ENCODE data around the gene ATP2B2.

ATP2B2 gene

GRCh38 chr3:10467204-10467603, 38.2 kb downstream of the ATP2B2 start:
- Mint-ChIP-seq H3K27me3 (peaks cover 5% of the 10 kb centered on the region), H3K4me1 (ENCODE audit: low read depth) (peaks cover 4% of the 10 kb centered on the region), H3K27ac (no peak overlapping the region), H3K9me3 (ENCODE audit: low read depth) (no peaks in the 10 kb centered on the region), H3K36me3 (no peaks in the 10 kb centered on the region), H3K4me3 (no peak overlapping the region)

GRCh38 chr3:10466186-10466585, 39.2 kb downstream of the ATP2B2 start:
- Mint-ChIP-seq H3K27ac (no peak overlapping the region), H3K36me3 (no peaks in the 10 kb centered on the region), H3K4me1 (ENCODE audit: low read depth) (peaks cover 4% of the 10 kb centered on the region), H3K9me3 (ENCODE audit: low read depth) (no peaks in the 10 kb centered on the region), H3K27me3 (peaks cover 2% of the 10 kb centered on the region), H3K4me3 (no peak overlapping the region)

GRCh38 chr3:10465161-10465560, 40.2 kb downstream of the ATP2B2 start:
- H3K27me3 Mint-ChIP-seq: peaks cover 1% of the 10 kb centered on the region
- no peaks in the 10 kb centered on the region for H3K9me3 Mint-ChIP-seq (ENCODE audit: low read depth)
- no peak overlapping the region for H3K4me3 Mint-ChIP-seq
- no peak overlapping the region for H3K27ac Mint-ChIP-seq
- peaks cover 3% of the 10 kb centered on the region for H3K4me1 Mint-ChIP-seq (ENCODE audit: low read depth)
- no peaks in the 10 kb centered on the region for H3K36me3 Mint-ChIP-seq

GRCh38 chr3:10463533-10464434, 41.6 kb downstream of the ATP2B2 start:
- H3K27me3 Mint-ChIP-seq: no peaks in the 10 kb centered on the region
- no peaks in the 10 kb centered on the region for H3K36me3 Mint-ChIP-seq
- H3K4me3 Mint-ChIP-seq: no peak overlapping the region
- H3K9me3 Mint-ChIP-seq (ENCODE audit: low read depth): no peaks in the 10 kb centered on the region
- no peak overlapping the region for H3K27ac Mint-ChIP-seq
- peaks cover 3% of the 10 kb centered on the region for H3K4me1 Mint-ChIP-seq (ENCODE audit: low read depth)

- Mint-ChIP-seq H3K9me3 (ENCODE audit: low read depth) (no peaks in the 10 kb centered on the region), H3K27ac (no peak overlapping the region), H3K27me3 (peaks cover 1% of the 10 kb centered on the region), H3K36me3 (no peaks in the 10 kb centered on the region), H3K4me3 (no peak overlapping the region), H3K4me1 (ENCODE audit: low read depth) (peaks cover 3% of the 10 kb centered on the region)
These were observed 42.5 kb downstream of the ATP2B2 start for GRCh38 chr3:10462641-10463532.

- no peaks in the 10 kb centered on the region for H3K36me3 Mint-ChIP-seq
These were observed 44.3 kb downstream of the ATP2B2 start for GRCh38 chr3:10460951-10461545.

GRCh38 chr3:10459954-10460754, 45.2 kb downstream of the ATP2B2 start:
- Mint-ChIP-seq H3K4me1 (ENCODE audit: low read depth) (peaks cover 3% of the 10 kb centered on the region), H3K27me3 (peaks cover 6% of the 10 kb centered on the region), H3K4me3 (no peak overlapping the region), H3K9me3 (ENCODE audit: low read depth) (no peaks in the 10 kb centered on the region), H3K27ac (no peak overlapping the region), H3K36me3 (no peaks in the 10 kb centered on the region)

More at GRCh38 chr3:10460951-10461545, 44.3 kb downstream of the ATP2B2 start:
- Mint-ChIP-seq H3K4me3 (no peak overlapping the region), H3K27me3 (peaks cover 6% of the 10 kb centered on the region), H3K4me1 (ENCODE audit: low read depth) (peaks cover 3% of the 10 kb centered on the region), H3K9me3 (ENCODE audit: low read depth) (no peaks in the 10 kb centered on the region), H3K27ac (no peak overlapping the region)

GRCh38 chr3:10457560-10457959, 47.8 kb downstream of the ATP2B2 start:
- Mint-ChIP-seq H3K4me1 (ENCODE audit: low read depth) (peaks cover 3% of the 10 kb centered on the region), H3K27ac (no peak overlapping the region), H3K27me3 (peaks cover 8% of the 10 kb centered on the region), H3K36me3 (no peaks in the 10 kb centered on the region), H3K9me3 (ENCODE audit: low read depth) (no peaks in the 10 kb centered on the region), H3K4me3 (no peak overlapping the region)

- Mint-ChIP-seq H3K9me3 (ENCODE audit: low read depth) (no peaks in the 10 kb centered on the region), H3K4me1 (ENCODE audit: low read depth) (peaks cover 2% of the 10 kb centered on the region), H3K27me3 (peaks cover 8% of the 10 kb centered on the region), H3K27ac (no peak overlapping the region), H3K36me3 (no peaks in the 10 kb centered on the region), H3K4me3 (no peak overlapping the region)
These were observed 48.4 kb downstream of the ATP2B2 start for GRCh38 chr3:10456981-10457380.

GRCh38 chr3:10455545-10455914, 49.9 kb downstream of the ATP2B2 start:
- no peaks in the 10 kb centered on the region for H3K4me1 Mint-ChIP-seq (ENCODE audit: low read depth)
- peaks cover 10% of the 10 kb centered on the region for H3K27me3 Mint-ChIP-seq
- H3K27ac Mint-ChIP-seq: no peak overlapping the region
- H3K4me3 Mint-ChIP-seq: no peak overlapping the region
- no peaks in the 10 kb centered on the region for H3K9me3 Mint-ChIP-seq (ENCODE audit: low read depth)
- H3K36me3 Mint-ChIP-seq: no peaks in the 10 kb centered on the region

GRCh38 chr3:10454907-10455544, 50.4 kb downstream of the ATP2B2 start:
- Mint-ChIP-seq H3K27me3 (peaks cover 10% of the 10 kb centered on the region), H3K9me3 (ENCODE audit: low read depth) (no peaks in the 10 kb centered on the region), H3K27ac (no peak overlapping the region), H3K36me3 (no peaks in the 10 kb centered on the region), H3K4me1 (ENCODE audit: low read depth) (no peaks in the 10 kb centered on the region), H3K4me3 (no peak overlapping the region)

GRCh38 chr3:10453431-10454163, 51.8 kb downstream of the ATP2B2 start:
- Mint-ChIP-seq H3K4me1 (ENCODE audit: low read depth) (no peaks in the 10 kb centered on the region), H3K36me3 (no peaks in the 10 kb centered on the region), H3K9me3 (ENCODE audit: low read depth) (no peaks in the 10 kb centered on the region), H3K4me3 (no peak overlapping the region), H3K27ac (no peak overlapping the region), H3K27me3 (peaks cover 11% of the 10 kb centered on the region)

Data from activated naive CD8-positive, alpha-beta T cell (primary cell).